Measurements from ENCODE around the gene STRN3.
"Not testable (repeated sequence)": the region's sequence is repeated elsewhere in the genome, so short reads cannot be mapped to it uniquely, and the experiment has no call there.

The STRN3 gene

GRCh38 chr14:31036552-31036951, 10.4 kb upstream of the STRN3 start:
- DNase-seq, result no peak

GRCh38 chr14:31030469-31030868, 4.3 kb upstream of the STRN3 start:
- DNase-seq, result no peak

GRCh38 chr14:31029016-31029970, 3.1 kb upstream of the STRN3 start:
- no peak for DNase-seq

- no peak for DNase-seq
Observed at GRCh38 chr14:31027847-31028246, 1.7 kb upstream of the STRN3 start.

GRCh38 chr14:31026450-31027235, 464 bp upstream of the STRN3 start:
- DNase-seq, result peak; percentile 91

- peak; percentile 16 for DNase-seq
Observed at GRCh38 chr14:31025367-31026076, 657 bp downstream of the STRN3 start, which contains the start of gene AP4S1. Gene AP4S1, plus strand, starts transcription at chr14:31025649. Its CDS starts 40,548 bp downstream, at chr14:31066197.

- DNase-seq, result peak; percentile 9
Observed at GRCh38 chr14:31024577-31025366, 1.4 kb downstream of the STRN3 start.

- DNase-seq, result no peak
Observed at GRCh38 chr14:31024010-31024480, 2.1 kb downstream of the STRN3 start.

GRCh38 chr14:31022386-31022785, 3.8 kb downstream of the STRN3 start:
- no peak for DNase-seq

- DNase-seq, result no peak
Observed at GRCh38 chr14:31021576-31021949, 4.6 kb downstream of the STRN3 start.

GRCh38 chr14:31020834-31021575, 5.2 kb downstream of the STRN3 start:
- DNase-seq, result no peak

GRCh38 chr14:31018057-31018645, 8.0 kb downstream of the STRN3 start:
- DNase-seq, result no peak

- no peak for DNase-seq
Observed at GRCh38 chr14:31013841-31014240, 12.3 kb downstream of the STRN3 start.

- DNase-seq, result no peak
Observed at GRCh38 chr14:31010935-31011334, 15.2 kb downstream of the STRN3 start.

- no peak for DNase-seq
Observed at GRCh38 chr14:31009836-31010574, 16.2 kb downstream of the STRN3 start.

- no peak for DNase-seq
Observed at GRCh38 chr14:31006703-31007102, 19.5 kb downstream of the STRN3 start.

GRCh38 chr14:31004007-31004406, 22.2 kb downstream of the STRN3 start:
- not testable (repeated sequence) for DNase-seq

GRCh38 chr14:31003284-31003683, 22.9 kb downstream of the STRN3 start:
- no peak for DNase-seq

- no peak for DNase-seq
Observed at GRCh38 chr14:31001339-31001658, 24.9 kb downstream of the STRN3 start.

GRCh38 chr14:31000629-31001338, 25.4 kb downstream of the STRN3 start:
- DNase-seq, result no peak
